ENCODE data around the gene DCBLD1. TPM values are rescaled to one million over a fixed set of nuclear protein-coding genes. Genes with fewer than 3 reads are reported as not detected.

DCBLD1 gene
- total RNA-seq, 1 donor from 2014 or later, result 0.31 TPM

DNA sequence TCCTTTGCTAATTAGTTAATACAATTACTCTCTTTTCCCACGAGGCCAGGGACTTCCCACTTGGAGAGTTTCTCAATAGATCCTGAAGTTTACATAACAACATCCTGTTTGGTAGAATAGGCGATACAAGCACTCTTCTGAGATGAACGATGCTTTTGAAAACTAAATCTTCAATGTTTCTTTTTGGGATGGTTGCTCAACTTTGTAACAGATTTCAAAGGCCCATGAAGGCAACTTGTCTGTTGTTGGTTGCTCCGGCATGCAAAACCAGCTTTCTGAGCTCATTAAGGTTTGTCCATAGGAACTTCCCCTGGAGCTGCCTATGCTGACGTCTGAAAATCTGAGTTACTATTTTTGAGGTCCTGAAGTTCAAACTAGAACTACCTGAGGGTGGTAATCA lies 30.8 kb upstream of the DCBLD1 start:
- CTCF ChIA-PET, result interaction anchor here (0.6 to 2.6 kb wide), 5 partner anchors 15 to 153 kb away, joined by 3 to 9 read pairs (median 5); no protein-coding TSS in a partner anchor
- no peaks in the 10 kb centered on the region for H3K4me1 Mint-ChIP-seq
- peaks cover 11% of the 10 kb centered on the region for H3K27me3 Mint-ChIP-seq
- no peak overlapping the region for H3K27ac Mint-ChIP-seq
- no peak overlapping the region for H3K4me3 Mint-ChIP-seq
- TF ChIP-seq, protein P1, sequence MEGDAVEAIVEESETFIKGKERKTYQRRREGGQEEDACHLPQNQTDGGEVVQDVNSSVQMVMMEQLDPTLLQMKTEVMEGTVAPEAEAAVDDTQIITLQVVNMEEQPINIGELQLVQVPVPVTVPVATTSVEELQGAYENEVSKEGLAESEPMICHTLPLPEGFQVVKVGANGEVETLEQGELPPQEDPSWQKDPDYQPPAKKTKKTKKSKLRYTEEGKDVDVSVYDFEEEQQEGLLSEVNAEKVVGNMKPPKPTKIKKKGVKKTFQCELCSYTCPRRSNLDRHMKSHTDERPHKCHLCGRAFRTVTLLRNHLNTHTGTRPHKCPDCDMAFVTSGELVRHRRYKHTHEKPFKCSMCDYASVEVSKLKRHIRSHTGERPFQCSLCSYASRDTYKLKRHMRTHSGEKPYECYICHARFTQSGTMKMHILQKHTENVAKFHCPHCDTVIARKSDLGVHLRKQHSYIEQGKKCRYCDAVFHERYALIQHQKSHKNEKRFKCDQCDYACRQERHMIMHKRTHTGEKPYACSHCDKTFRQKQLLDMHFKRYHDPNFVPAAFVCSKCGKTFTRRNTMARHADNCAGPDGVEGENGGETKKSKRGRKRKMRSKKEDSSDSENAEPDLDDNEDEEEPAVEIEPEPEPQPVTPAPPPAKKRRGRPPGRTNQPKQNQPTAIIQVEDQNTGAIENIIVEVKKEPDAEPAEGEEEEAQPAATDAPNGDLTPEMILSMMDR (IDR thresholded peaks at IDR 0.05), result no peak
- H3K9me3 Mint-ChIP-seq, result no peaks in the 10 kb centered on the region
- H3K36me3 Mint-ChIP-seq (ENCODE audit: low read depth), result no peaks in the 10 kb centered on the region
- DNase-seq, result no peak
- no peak for ATAC-seq (ENCODE audit: low read depth)
- POLR2A ChIA-PET, result interaction anchor here (1.0 kb wide), 1 partner anchor 151 kb away, joined by 3 read pairs; the partner anchor contains the start of gene GOPC
- intact Hi-C loops (cut with micrococcal nuclease), result loop anchor here (2.0 kb wide), 1 partner anchor 1099 kb away; no protein-coding TSS in a partner anchor

DNA sequence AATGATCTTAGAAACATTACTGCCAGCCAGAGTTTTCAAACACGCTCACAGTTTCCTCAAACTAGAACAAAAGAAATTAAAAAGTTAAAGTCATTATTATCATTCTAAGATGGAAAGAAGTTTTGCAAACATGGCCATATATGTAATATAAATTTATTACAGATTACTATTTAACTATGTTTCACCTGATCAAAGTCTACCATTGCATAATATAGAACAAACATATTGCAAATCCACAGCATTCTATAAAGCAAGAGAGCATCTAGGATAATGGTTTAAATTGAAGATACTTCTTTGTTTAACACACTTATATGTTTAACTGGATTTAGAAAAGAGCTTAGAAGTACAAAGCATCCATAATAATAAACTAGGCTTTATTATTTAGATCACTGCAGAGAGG lies 26.2 kb upstream of the DCBLD1 start:
- TF ChIP-seq, protein P1 (IDR thresholded peaks at IDR 0.05), result no peak
- ChIA-PET CTCF (no interaction called here), POLR2A (no interaction called here)
- intact Hi-C loops (cut with micrococcal nuclease), result no loop called here
- H3K9me3 Mint-ChIP-seq, result no peaks in the 10 kb centered on the region
- H3K27ac Mint-ChIP-seq, result no peak overlapping the region
- no peaks in the 10 kb centered on the region for H3K36me3 Mint-ChIP-seq (ENCODE audit: low read depth)
- H3K4me1 Mint-ChIP-seq, result no peaks in the 10 kb centered on the region
- H3K4me3 Mint-ChIP-seq, result no peak overlapping the region
- peaks cover 10% of the 10 kb centered on the region for H3K27me3 Mint-ChIP-seq
- DNase-seq (no peak), ATAC-seq (ENCODE audit: low read depth) (no peak)

DNA sequence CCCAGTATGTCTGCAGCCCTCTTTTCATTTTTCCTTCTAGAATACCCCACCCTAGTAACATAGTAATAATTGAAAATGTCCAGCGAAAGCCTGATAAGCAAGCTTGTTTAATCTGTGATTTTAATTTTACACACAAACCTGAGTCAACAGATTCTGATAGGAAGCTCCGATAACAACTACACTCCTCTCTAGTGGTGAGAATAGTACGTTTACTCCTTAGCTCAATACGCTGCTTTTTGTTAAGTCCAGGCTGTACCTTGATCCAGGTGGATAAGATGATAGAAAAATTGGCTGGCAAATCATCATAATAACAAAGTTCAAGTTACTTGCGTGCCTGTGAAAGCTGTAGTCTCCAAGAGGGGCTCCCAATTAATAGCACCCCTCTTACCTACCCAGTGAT lies 25.5 kb upstream of the DCBLD1 start:
- intact Hi-C loops (cut with micrococcal nuclease), result no loop called here
- TF ChIP-seq, protein P1 (IDR thresholded peaks at IDR 0.05), result no peak
- POLR2A ChIA-PET, result no interaction called here

DNA sequence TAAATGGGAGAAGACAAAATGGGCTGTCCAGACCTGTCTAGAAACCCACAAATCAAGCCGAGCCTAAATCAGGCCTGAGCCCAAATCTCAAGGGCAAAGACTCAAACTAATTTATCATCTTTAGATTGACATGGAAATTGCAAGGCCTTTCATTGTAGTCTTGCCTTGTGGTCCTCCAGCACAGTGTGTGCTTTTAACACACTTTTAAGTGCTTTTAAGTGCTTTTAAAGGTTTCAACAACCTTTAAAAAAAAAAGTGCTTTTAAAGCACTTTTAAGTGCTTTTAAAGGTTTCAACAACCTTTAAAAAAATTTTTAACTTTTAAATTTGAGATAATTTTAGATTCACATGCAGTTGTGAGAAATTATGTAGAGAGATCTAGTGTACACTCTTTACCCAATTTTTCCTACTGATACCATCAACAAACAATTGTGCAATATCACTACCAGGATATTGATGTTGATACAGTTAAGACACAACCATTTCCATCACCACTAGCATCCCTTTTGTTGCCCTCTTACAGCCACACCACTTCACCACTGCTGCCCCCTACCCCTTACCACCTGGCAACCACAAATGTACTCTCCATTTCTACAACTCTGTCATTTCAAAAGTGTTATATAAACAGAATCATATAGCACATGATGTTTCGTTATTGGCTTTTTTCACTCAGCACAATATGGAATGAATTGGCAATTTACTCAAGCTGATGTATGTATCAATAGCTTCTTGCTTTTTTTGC lies 23.1 kb upstream of the DCBLD1 start:
- ATAC-seq (ENCODE audit: low read depth) (no peak), DNase-seq (no peak)
- Mint-ChIP-seq H3K27ac (no peak overlapping the region), H3K27me3 (peaks cover 3% of the 10 kb centered on the region), H3K9me3 (no peaks in the 10 kb centered on the region), H3K36me3 (ENCODE audit: low read depth) (no peaks in the 10 kb centered on the region), H3K4me3 (no peak overlapping the region), H3K4me1 (no peaks in the 10 kb centered on the region)
- intact Hi-C loops (cut with micrococcal nuclease), result no loop called here
- ChIA-PET POLR2A (no interaction called here), CTCF (no interaction called here)
- TF ChIP-seq, protein P1 (IDR thresholded peaks at IDR 0.05), result no peak

More for the DNA sequence above, 25.5 kb upstream of the DCBLD1 start:
- Mint-ChIP-seq H3K27ac (no peak overlapping the region), H3K4me3 (no peak overlapping the region), H3K9me3 (no peaks in the 10 kb centered on the region), H3K4me1 (no peaks in the 10 kb centered on the region), H3K36me3 (ENCODE audit: low read depth) (no peaks in the 10 kb centered on the region), H3K27me3 (peaks cover 10% of the 10 kb centered on the region)
- ATAC-seq (ENCODE audit: low read depth), result no peak
- CTCF ChIA-PET, result no interaction called here
- no peak for DNase-seq

DNA sequence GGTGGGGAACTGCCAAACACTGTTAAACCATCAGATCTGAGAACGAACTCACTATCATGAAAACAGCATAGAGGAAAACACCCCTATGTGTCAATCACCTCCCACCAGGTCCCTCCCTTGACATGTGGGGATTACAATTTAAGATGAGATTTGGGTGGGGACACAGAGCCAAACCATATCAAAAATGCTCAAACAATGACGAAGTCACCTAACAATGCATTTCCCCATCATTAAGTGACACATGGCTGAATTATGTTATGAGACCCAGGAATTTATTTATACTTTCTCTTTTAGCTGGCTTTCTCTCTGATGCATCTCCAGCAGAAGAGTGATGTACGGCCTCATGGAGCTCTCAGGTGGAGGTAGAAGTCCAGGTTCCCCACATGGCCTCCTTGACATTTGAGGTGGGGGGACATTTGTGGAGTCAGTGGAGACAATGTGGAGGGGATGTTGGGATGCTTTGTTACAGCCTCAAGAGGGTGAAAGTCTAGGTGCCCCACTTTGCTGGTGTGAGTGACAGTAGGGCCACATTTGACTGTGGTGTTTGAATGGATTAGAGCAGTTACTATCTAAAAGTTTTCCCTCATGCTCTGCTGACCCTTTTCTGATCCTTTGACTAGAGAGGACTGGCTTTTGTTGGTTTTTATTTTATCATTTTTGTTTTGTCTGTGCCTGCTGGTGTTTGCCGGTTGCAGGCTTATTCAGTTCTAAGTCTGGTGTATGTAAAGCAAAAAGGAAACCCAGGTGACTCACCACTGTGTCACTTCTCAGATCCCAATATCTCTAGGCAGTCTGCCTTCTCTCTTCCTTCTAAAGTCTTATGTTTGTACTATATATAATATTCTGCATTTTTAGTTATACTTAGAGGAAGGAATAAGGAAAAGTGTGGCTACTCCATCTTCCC lies 18.5 kb upstream of the DCBLD1 start:
- ChIA-PET POLR2A (no interaction called here), CTCF (no interaction called here)
- no peak for ATAC-seq (ENCODE audit: low read depth)
- no peak overlapping the region for H3K4me3 Mint-ChIP-seq
- H3K4me1 Mint-ChIP-seq, result no peaks in the 10 kb centered on the region
- peaks cover 24% of the 10 kb centered on the region for H3K27me3 Mint-ChIP-seq
- DNase-seq, result no peak
- no peak overlapping the region for H3K27ac Mint-ChIP-seq
- H3K9me3 Mint-ChIP-seq, result no peaks in the 10 kb centered on the region
- intact Hi-C loops (cut with micrococcal nuclease), result no loop called here
- TF ChIP-seq, protein P1 (IDR thresholded peaks at IDR 0.05), result no peak
- no peaks in the 10 kb centered on the region for H3K36me3 Mint-ChIP-seq (ENCODE audit: low read depth)

Measured in activated B cell treated with CpG ODN at 0.5 μM for 24 hours (primary cell).